AG10803 (cell line): Measurements from ENCODE around the gene ASIC4.

Experiments
- DNase-seq: peaks from one replicate; pipeline ENCODE4 v3.0.0; 2010; ENCODE audit warnings: low read depth
- H3K4me3 ChIP-seq: 2 replicates; pipeline ENCODE4 v1.5.1; 2011; ENCODE audit warnings: mild to moderate bottlenecking, low read length, control low read depth
- TF ChIP-seq, protein P1 (sequence below): conservative IDR thresholded peaks from 2 replicates; pipeline ENCODE4 v1.5.1; 2011; ENCODE audit warnings: mild to moderate bottlenecking, low read length, control low read depth, inconsistent platforms

Gene ASIC4, protein sequence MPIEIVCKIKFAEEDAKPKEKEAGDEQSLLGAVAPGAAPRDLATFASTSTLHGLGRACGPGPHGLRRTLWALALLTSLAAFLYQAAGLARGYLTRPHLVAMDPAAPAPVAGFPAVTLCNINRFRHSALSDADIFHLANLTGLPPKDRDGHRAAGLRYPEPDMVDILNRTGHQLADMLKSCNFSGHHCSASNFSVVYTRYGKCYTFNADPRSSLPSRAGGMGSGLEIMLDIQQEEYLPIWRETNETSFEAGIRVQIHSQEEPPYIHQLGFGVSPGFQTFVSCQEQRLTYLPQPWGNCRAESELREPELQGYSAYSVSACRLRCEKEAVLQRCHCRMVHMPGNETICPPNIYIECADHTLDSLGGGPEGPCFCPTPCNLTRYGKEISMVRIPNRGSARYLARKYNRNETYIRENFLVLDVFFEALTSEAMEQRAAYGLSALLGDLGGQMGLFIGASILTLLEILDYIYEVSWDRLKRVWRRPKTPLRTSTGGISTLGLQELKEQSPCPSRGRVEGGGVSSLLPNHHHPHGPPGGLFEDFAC

DNA sequence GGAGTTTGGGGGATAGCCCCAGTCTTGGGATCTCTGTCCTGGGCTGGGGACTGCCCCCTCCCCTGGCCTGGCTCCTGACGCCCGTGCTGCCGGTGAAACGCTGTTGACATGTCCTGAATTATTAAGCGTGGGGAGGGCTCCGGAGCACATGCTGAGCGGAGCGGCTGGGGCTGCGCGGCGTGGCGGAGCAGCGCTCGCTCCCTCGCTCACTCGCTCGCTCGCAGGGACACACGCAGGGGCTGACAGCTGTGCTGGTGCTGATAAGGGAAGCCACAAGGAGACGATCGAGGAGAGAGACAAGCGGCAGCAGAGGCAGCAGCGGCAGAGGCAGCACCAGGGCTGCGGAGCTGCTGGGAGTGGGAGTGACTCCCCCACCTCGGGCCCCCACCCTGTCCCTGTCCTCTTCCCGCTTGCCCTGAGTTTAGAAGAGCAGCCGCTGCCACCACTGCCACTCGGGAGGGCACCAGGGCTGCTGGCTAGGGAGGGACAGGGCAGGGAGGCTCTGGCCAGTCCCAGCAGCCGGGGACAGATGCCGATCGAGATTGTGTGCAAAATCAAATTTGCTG lies at the start of gene ASIC4:
Gene ASIC4 (plus strand): TSS at position 287 of the 566 bp plus-strand sequence. CDS start 243 bp downstream, at position 530.
- DNase-seq, result no peak
- TF ChIP-seq, protein P1, sequence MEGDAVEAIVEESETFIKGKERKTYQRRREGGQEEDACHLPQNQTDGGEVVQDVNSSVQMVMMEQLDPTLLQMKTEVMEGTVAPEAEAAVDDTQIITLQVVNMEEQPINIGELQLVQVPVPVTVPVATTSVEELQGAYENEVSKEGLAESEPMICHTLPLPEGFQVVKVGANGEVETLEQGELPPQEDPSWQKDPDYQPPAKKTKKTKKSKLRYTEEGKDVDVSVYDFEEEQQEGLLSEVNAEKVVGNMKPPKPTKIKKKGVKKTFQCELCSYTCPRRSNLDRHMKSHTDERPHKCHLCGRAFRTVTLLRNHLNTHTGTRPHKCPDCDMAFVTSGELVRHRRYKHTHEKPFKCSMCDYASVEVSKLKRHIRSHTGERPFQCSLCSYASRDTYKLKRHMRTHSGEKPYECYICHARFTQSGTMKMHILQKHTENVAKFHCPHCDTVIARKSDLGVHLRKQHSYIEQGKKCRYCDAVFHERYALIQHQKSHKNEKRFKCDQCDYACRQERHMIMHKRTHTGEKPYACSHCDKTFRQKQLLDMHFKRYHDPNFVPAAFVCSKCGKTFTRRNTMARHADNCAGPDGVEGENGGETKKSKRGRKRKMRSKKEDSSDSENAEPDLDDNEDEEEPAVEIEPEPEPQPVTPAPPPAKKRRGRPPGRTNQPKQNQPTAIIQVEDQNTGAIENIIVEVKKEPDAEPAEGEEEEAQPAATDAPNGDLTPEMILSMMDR, result no peak
- no peak within 1 kb of the TSS for H3K4me3 ChIP-seq

DNA sequence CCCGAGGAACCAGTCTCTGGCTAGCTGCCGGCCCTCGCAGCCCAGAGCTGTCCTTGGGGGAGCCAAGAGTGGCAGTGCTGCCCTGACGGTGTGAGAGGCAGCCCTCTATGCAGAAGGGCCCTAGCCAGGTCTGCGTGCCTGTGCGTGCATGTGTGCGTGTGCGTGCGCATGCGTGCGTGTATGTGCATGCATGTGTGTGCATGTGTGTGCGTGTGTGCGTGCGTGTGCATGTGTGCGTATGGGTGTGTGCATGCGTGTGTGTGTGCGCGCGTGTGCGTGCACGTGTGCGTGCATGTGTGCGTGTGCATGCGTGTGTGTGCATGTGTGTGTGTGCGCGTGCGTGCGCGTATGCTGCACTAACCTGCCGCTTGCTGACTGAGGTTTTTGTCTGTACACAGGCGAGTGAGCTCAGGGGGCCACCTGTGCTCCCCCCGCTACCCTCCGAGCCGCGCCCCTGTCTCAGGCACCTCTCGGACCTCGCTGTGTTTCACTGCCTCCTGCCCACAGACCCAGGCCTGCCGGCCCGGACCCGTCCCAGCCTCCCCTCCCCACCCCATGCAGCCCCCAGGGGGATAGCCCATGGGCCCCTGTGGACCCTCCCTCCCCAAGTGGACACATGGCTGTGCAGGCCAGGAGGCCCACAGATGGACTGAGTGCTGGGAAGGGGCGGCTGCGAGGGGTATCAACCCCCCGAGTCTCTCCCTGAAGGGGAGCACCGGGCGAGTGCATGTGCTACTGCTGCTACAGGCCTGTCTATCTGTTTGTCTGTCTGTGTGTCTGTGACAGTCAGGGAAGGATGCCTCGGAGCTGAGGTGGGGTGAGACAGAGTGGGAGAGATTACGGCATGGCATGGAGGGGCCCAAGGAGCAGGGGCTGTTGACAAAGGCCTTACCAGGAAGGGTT lies 48.4 kb upstream of the ASIC4 start:
- TF ChIP-seq, protein P1, result no peak
- no peak for DNase-seq
- H3K4me3 ChIP-seq, result no peak overlapping the region

DNA sequence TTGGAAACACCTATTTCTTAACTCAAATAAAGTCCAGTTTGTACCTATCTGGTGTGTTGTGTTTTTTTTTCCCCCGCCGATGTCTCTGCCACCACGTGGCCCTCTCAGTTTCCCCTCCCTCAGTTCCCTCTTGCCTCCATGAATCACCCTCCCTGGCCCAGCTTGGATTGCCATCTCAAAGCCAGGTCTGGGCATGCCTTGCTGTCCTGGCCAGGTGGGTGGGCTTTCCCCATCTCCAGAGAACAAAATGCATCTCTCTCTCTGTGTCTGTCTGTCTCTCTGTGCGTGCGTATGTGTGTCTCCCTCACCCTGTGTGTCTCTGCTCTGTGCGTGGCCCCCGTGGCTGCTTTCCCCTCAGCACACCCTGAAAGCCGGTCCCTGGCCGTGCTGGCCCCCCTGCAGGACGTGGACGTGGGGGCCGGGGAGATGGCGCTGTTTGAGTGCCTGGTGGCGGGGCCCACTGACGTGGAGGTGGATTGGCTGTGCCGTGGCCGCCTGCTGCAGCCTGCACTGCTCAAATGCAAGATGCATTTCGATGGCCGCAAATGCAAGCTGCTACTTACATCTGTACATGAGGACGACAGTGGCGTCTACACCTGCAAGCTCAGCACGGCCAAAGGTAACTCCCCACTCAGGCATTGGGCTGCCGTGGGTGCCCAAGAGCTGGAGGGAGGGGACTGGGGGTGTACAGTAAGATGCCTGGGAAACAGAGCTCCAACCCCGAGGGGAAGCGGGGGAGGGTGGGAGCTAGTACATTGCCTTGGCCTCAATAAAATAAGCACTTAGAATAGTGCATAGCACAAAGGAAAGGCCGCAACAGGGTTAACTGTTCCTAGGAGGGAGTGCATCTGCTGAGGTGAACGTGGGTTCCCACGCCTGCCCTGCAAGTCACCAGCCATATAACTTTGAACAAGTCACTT lies 47.2 kb upstream of the ASIC4 start:
- DNase-seq, result no peak
- no peak overlapping the region for H3K4me3 ChIP-seq
- TF ChIP-seq, protein P1, result no peak

DNA sequence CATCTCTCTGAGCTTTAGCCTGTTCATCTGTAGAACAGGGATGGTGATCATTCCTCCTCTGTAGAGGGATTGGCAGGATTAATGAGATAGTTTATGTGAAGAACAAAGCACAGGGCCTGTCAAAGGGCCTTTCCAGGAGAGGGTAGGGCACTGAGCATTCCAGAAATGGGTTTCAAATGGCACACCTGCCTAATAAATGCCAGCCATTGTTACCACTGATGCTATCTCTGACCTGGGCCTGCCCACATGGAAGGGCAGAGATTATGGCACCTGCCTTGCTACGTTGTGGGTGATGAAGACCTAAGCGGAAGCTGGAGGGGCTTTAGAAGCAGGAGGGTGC lies 46.6 kb upstream of the ASIC4 start:
- TF ChIP-seq, protein P1, result no peak
- no peak overlapping the region for H3K4me3 ChIP-seq
- no peak for DNase-seq

DNA sequence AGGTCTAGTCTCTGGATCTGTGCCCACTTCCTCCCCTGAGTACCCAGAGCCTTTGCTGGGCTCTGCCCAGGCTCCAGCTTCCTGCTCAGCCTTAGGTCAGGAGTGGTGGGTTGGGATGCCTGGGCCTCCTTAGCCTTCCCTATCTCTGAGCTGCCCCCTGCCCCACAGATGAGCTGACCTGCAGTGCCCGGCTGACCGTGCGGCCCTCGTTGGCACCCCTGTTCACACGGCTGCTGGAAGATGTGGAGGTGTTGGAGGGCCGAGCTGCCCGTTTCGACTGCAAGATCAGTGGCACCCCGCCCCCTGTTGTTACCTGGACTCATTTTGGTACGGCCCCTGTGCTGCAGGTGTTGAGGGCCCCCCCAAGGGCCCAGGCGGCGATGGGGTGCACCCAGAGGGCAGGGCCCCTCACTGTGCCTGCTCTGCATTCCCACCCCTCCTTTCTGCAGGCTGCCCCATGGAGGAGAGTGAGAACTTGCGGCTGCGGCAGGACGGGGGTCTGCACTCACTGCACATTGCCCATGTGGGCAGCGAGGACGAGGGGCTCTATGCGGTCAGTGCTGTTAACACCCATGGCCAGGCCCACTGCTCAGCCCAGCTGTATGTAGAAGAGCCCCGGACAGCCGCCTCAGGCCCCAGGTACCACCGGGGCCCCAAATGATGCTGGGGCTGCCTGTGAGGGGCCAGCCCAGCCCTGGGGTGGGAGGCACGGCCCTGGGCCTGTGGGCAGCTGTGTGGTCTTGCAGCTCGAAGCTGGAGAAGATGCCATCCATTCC lies 45.7 kb upstream of the ASIC4 start:
- DNase-seq, result no peak
- TF ChIP-seq, protein P1, result no peak
- no peak overlapping the region for H3K4me3 ChIP-seq
